ENCODE results near the gene GDF7. TPM values are rescaled to one million over a fixed set of nuclear protein-coding genes. Genes with fewer than 3 reads are reported as not detected.

The GDF7 gene
- polyA plus RNA-seq, 3 donors, result not detected

- TF ChIP-seq, protein P1, sequence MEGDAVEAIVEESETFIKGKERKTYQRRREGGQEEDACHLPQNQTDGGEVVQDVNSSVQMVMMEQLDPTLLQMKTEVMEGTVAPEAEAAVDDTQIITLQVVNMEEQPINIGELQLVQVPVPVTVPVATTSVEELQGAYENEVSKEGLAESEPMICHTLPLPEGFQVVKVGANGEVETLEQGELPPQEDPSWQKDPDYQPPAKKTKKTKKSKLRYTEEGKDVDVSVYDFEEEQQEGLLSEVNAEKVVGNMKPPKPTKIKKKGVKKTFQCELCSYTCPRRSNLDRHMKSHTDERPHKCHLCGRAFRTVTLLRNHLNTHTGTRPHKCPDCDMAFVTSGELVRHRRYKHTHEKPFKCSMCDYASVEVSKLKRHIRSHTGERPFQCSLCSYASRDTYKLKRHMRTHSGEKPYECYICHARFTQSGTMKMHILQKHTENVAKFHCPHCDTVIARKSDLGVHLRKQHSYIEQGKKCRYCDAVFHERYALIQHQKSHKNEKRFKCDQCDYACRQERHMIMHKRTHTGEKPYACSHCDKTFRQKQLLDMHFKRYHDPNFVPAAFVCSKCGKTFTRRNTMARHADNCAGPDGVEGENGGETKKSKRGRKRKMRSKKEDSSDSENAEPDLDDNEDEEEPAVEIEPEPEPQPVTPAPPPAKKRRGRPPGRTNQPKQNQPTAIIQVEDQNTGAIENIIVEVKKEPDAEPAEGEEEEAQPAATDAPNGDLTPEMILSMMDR (IDR thresholded peaks at IDR 0.05), result no peak
- peaks cover 45% of the 10 kb centered on the region for H3K4me1 Mint-ChIP-seq
- peak overlapping the region in 3 of 7 donors; percentile 11 to 72 (median 63) for H3K27ac Mint-ChIP-seq
- H3K4me1 ChIP-seq (ENCODE audit: control insufficient read depth in 1 of 2, insufficient read depth in 2 of 2, low read length in 2 of 2), result peaks cover 36 to 41% of the 10 kb centered on the region in 2 donors
- no peak for DNase-seq
- H3K27me3 ChIP-seq (ENCODE audit: control insufficient read depth in 2 of 2, insufficient read depth in 2 of 2, low read length in 2 of 2), result no peaks in the 10 kb centered on the region
- no peak overlapping the region for H3K4me2 ChIP-seq (replicated peaks; ENCODE audit: extremely low read depth, low read length, poor library complexity, severe bottlenecking)
- peaks cover 0 to 3% (median 3%) of the 10 kb centered on the region in 3 donors for H3K27me3 Mint-ChIP-seq (ENCODE audit: low read depth in 3 of 3)
- H3K36me3 Mint-ChIP-seq, result peaks cover 2 to 15% of the 10 kb centered on the region in 2 donors
- H3K36me3 ChIP-seq (replicated peaks in 1 of 2; ENCODE audit: control insufficient read depth in 1 of 2, insufficient read depth in 2 of 2, low read length in 2 of 2), result no peaks in the 10 kb centered on the region
- peaks cover 14% of the 10 kb centered on the region for H4K20me1 ChIP-seq (ENCODE audit: insufficient read depth, low read length)
- no peak overlapping the region for H3K4me3 ChIP-seq (replicated peaks in 1 of 3; ENCODE audit: low read depth in 2 of 3, low read length in 3 of 3)
- no peaks in the 10 kb centered on the region for H3K9me3 ChIP-seq (replicated peaks in 1 of 2; ENCODE audit: control insufficient read depth in 1 of 2, insufficient read depth in 1 of 2, low read length in 2 of 2)
- intact Hi-C loops (cut with micrococcal nuclease), result loop anchor here in 1 of 2 donors (10.0 kb wide), 1 partner anchor 748 kb away; the partner anchor contains the start of gene TTC32
- H3K27ac ChIP-seq (ENCODE audit: low read depth in 1 of 2, low read length in 2 of 2), result no peak overlapping the region
- peaks cover 28% of the 10 kb centered on the region for H3K79me2 ChIP-seq (ENCODE audit: insufficient read depth, low read length)
- WGBS (ENCODE audit: insufficient coverage), result 97% methylated on average over 8 of the region's 11 CpGs
- H2AFZ ChIP-seq (ENCODE audit: insufficient read depth, low read depth, low read length, poor library complexity, severe bottlenecking), result no peak overlapping the region
- no peak overlapping the region for H3K9ac ChIP-seq (ENCODE audit: insufficient read depth, low read length, poor library complexity, severe bottlenecking)
- H3K4me3 Mint-ChIP-seq, result no peak overlapping the region
- peaks cover 0 to 5% (median 1%) of the 10 kb centered on the region in 7 donors for H3K9me3 Mint-ChIP-seq
Measured at GRCh38 chr2:20652673-20653575, 14.0 kb upstream of the GDF7 start.

- H3K27me3 Mint-ChIP-seq (ENCODE audit: low read depth in 3 of 3), result peaks cover 4 to 9% (median 7%) of the 10 kb centered on the region in 3 donors
- Histone ChIP-seq H3K4me2 (replicated peaks; ENCODE audit: extremely low read depth, low read length, poor library complexity, severe bottlenecking) (no peak overlapping the region), H3K27ac (ENCODE audit: low read depth in 1 of 2, low read length in 2 of 2) (no peak overlapping the region), H3K4me1 (ENCODE audit: control insufficient read depth in 1 of 2, insufficient read depth in 2 of 2, low read length in 2 of 2) (peaks cover 33 to 35% of the 10 kb centered on the region in 2 donors), H3K79me2 (ENCODE audit: insufficient read depth, low read length) (peaks cover 20% of the 10 kb centered on the region), H3K9me3 (replicated peaks in 1 of 2; ENCODE audit: control insufficient read depth in 1 of 2, insufficient read depth in 1 of 2, low read length in 2 of 2) (no peaks in the 10 kb centered on the region), H3K36me3 (replicated peaks in 1 of 2; ENCODE audit: control insufficient read depth in 1 of 2, insufficient read depth in 2 of 2, low read length in 2 of 2) (no peaks in the 10 kb centered on the region), H2AFZ (ENCODE audit: insufficient read depth, low read depth, low read length, poor library complexity, severe bottlenecking) (peak overlapping the region; percentile 22), H3K9ac (ENCODE audit: insufficient read depth, low read length, poor library complexity, severe bottlenecking) (no peak overlapping the region), H3K4me3 (replicated peaks in 1 of 3; ENCODE audit: low read depth in 2 of 3, low read length in 3 of 3) (no peak overlapping the region), H3K27me3 (ENCODE audit: control insufficient read depth in 2 of 2, insufficient read depth in 2 of 2, low read length in 2 of 2) (peaks cover 0 to 1% of the 10 kb centered on the region in 2 donors), H4K20me1 (ENCODE audit: insufficient read depth, low read length) (peaks cover 5% of the 10 kb centered on the region)
- H3K4me3 Mint-ChIP-seq, result peak overlapping the region in 1 of 2 donors; percentile 56
- TF ChIP-seq, protein P1 (IDR thresholded peaks at IDR 0.05), result no peak
- intact Hi-C loops (cut with micrococcal nuclease), result loop anchor here in 1 of 2 donors (10.0 kb wide), 1 partner anchor 749 kb away; the partner anchor contains the start of gene TTC32
- H3K9me3 Mint-ChIP-seq, result peaks cover 0 to 5% (median 0%) of the 10 kb centered on the region in 7 donors
- 93% methylated on average over 4 of the region's 7 CpGs for WGBS (ENCODE audit: insufficient coverage)
- peak overlapping the region in 2 of 7 donors; percentile 65 to 69 for H3K27ac Mint-ChIP-seq
- H3K4me1 Mint-ChIP-seq, result peaks cover 35% of the 10 kb centered on the region
- peak in 1 of 3 donors; percentile 8 for DNase-seq
- H3K36me3 Mint-ChIP-seq, result peaks cover 0 to 9% of the 10 kb centered on the region in 2 donors
Measured at GRCh38 chr2:20653695-20654534, 13.0 kb upstream of the GDF7 start.

Data from CD14-positive monocyte (primary cell).